Measurements from ENCODE around the gene SMCO2.

DNA sequence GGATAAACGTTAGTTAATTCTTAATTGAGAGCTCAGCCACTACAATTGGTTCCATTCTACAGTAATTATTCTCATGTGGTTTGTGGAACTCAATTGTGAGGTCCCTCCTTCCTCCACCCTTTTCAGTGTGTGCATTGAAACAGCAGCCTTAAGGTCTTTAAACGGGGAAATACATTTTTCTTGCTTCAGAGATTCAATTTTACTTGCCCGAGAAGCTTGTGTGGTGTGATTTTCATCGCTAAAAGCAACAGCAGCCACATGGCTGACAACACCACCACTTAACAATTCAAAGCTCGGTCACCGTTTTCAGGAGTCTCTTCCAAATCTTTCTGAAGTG is 76.7 kb downstream of the SMCO2 start:
- TF ChIP-seq, protein P1, sequence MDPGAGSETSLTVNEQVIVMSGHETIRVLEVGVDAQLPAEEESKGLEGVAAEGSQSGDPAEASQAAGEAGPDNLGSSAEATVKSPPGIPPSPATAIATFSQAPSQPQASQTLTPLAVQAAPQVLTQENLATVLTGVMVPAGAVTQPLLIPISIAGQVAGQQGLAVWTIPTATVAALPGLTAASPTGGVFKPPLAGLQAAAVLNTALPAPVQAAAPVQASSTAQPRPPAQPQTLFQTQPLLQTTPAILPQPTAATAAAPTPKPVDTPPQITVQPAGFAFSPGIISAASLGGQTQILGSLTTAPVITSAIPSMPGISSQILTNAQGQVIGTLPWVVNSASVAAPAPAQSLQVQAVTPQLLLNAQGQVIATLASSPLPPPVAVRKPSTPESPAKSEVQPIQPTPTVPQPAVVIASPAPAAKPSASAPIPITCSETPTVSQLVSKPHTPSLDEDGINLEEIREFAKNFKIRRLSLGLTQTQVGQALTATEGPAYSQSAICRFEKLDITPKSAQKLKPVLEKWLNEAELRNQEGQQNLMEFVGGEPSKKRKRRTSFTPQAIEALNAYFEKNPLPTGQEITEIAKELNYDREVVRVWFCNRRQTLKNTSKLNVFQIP (CRISPR knock-in tag; IDR thresholded peaks at IDR 0.05; ENCODE audit: borderline replicate concordance, low read depth), result no peak
- TF ChIP-seq, protein P2, sequence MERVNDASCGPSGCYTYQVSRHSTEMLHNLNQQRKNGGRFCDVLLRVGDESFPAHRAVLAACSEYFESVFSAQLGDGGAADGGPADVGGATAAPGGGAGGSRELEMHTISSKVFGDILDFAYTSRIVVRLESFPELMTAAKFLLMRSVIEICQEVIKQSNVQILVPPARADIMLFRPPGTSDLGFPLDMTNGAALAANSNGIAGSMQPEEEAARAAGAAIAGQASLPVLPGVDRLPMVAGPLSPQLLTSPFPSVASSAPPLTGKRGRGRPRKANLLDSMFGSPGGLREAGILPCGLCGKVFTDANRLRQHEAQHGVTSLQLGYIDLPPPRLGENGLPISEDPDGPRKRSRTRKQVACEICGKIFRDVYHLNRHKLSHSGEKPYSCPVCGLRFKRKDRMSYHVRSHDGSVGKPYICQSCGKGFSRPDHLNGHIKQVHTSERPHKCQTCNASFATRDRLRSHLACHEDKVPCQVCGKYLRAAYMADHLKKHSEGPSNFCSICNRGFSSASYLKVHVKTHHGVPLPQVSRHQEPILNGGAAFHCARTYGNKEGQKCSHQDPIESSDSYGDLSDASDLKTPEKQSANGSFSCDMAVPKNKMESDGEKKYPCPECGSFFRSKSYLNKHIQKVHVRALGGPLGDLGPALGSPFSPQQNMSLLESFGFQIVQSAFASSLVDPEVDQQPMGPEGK (CRISPR knock-in tag; IDR thresholded peaks at IDR 0.05; ENCODE audit: borderline replicate concordance), result no peak
- TF ChIP-seq ZNF565 (CRISPR knock-in tag; conservative IDR thresholded peaks at IDR 0.05; ENCODE audit: low read depth) (no peak), SNAI2 (CRISPR knock-in tag; IDR thresholded peaks at IDR 0.05) (no peak), ZFP30 (CRISPR knock-in tag; IDR thresholded peaks at IDR 0.05) (no peak), ISL1 (CRISPR knock-in tag; IDR thresholded peaks at IDR 0.05) (no peak), CREB5 (CRISPR knock-in tag; IDR thresholded peaks at IDR 0.05; ENCODE audit: low read depth) (no peak), GLIS3 (CRISPR knock-in tag; IDR thresholded peaks at IDR 0.05) (no peak), ZFP3 (CRISPR knock-in tag; IDR thresholded peaks at IDR 0.05) (no peak), BACH2 (CRISPR knock-in tag; IDR thresholded peaks at IDR 0.05; ENCODE audit: borderline replicate concordance) (no peak), CSDC2 (CRISPR knock-in tag; IDR thresholded peaks at IDR 0.05) (no peak), TOX (CRISPR knock-in tag; IDR thresholded peaks at IDR 0.05; ENCODE audit: borderline replicate concordance) (no peak), ARNTL (CRISPR knock-in tag; IDR thresholded peaks at IDR 0.05; ENCODE audit: borderline replicate concordance, low read depth) (no peak)

Data from SK-N-SH treated with all-trans-retinoic acid at 6 μM for 48 hours (cell line).